Loucy (cell line): ENCODE results near the gene CLIP1.

ENCODE experiments used
- H2AFZ ChIP-seq: fragments of 200-600 bp; sonication (generic); 2 replicates; pipeline ENCODE4 v1.6.0; 2016; ENCODE audit warnings: antibody characterized with exemption, mild to moderate bottlenecking, low read length, moderate library complexity
- H3F3A ChIP-seq: fragments of 200-600 bp; 2 replicates; pipeline ENCODE4 v1.6.0; 2016; ENCODE audit warnings: antibody characterized with exemption, low read depth, mild to moderate bottlenecking
- H3K27me3 ChIP-seq: fragments of 200-600 bp; sonication (generic); 2 replicates; pipeline ENCODE4 v1.6.1; 2014; ENCODE audit warnings: low read length, mild to moderate bottlenecking; ENCODE audit not compliant: insufficient read depth, poor library complexity, severe bottlenecking
- H3K36me3 ChIP-seq: fragments of 200-600 bp; sonication (generic); 2 replicates; pipeline ENCODE4 v1.6.1; 2016; ENCODE audit warnings: low read length; ENCODE audit not compliant: insufficient read depth
- H3K4me1 ChIP-seq: fragments of 200-600 bp; sonication (generic); 2 replicates; pipeline ENCODE4 v1.5.1; 2014; ENCODE audit warnings: low read length, mild to moderate bottlenecking; ENCODE audit not compliant: insufficient read depth, poor library complexity, severe bottlenecking
- H3K4me2 ChIP-seq: fragments of 200-600 bp; sonication (generic); 2 replicates; pipeline ENCODE4 v1.6.0; 2014; ENCODE audit warnings: antibody characterized with exemption, low read length, low read depth, mild to moderate bottlenecking; ENCODE audit not compliant: poor library complexity, severe bottlenecking
- H3K4me3 ChIP-seq: fragments of 200-600 bp; sonication (generic); 2 replicates; pipeline ENCODE4 v1.5.1; 2014; ENCODE audit warnings: low read length, mild to moderate bottlenecking, mixed read lengths; ENCODE audit not compliant: poor library complexity, severe bottlenecking
- H3K79me2 ChIP-seq: fragments of 200-600 bp; sonication (generic); 2 replicates; pipeline ENCODE4 v1.6.1; 2014; ENCODE audit warnings: low read length; ENCODE audit not compliant: insufficient read depth
- H3K9ac ChIP-seq: fragments of 200-600 bp; sonication (generic); 2 replicates; pipeline ENCODE4 v1.6.0; 2014; ENCODE audit warnings: mild to moderate bottlenecking, low read depth, low read length, moderate library complexity; ENCODE audit not compliant: poor library complexity, severe bottlenecking
- H3K9me2 ChIP-seq: fragments of 200-600 bp; sonication (generic); replicated peaks from 2 replicates; pipeline ENCODE4 v1.6.1; 2016; ENCODE audit warnings: low read depth, low read length, mixed read lengths
- H3K9me3 ChIP-seq: fragments of 200-600 bp; sonication (generic); 2 replicates; pipeline ENCODE4 v1.6.1; 2014; ENCODE audit warnings: mild to moderate bottlenecking, antibody characterized with exemption, low read length, low read depth; ENCODE audit not compliant: insufficient read depth
- H4K20me1 ChIP-seq: fragments of 200-600 bp; sonication (generic); 2 replicates; pipeline ENCODE4 v1.6.0; 2014; ENCODE audit warnings: antibody characterized with exemption, low read length, mild to moderate bottlenecking; ENCODE audit not compliant: insufficient read depth, poor library complexity, severe bottlenecking
- EZH2phosphoT487 ChIP-seq: fragments of 200-600 bp; IDR thresholded peaks from 2 replicates; pipeline ENCODE4 v1.6.1; 2018; ENCODE audit warnings: antibody characterized with exemption, mild to moderate bottlenecking, moderate library complexity, borderline replicate concordance
- TF ChIP-seq, protein P1 (sequence below): fragments of 200-600 bp; sonication (generic); conservative IDR thresholded peaks from 2 replicates; pipeline ENCODE4 v1.5.1; 2014; ENCODE audit warnings: mild to moderate bottlenecking, antibody characterized with exemption, low read length

Gene CLIP1

DNA sequence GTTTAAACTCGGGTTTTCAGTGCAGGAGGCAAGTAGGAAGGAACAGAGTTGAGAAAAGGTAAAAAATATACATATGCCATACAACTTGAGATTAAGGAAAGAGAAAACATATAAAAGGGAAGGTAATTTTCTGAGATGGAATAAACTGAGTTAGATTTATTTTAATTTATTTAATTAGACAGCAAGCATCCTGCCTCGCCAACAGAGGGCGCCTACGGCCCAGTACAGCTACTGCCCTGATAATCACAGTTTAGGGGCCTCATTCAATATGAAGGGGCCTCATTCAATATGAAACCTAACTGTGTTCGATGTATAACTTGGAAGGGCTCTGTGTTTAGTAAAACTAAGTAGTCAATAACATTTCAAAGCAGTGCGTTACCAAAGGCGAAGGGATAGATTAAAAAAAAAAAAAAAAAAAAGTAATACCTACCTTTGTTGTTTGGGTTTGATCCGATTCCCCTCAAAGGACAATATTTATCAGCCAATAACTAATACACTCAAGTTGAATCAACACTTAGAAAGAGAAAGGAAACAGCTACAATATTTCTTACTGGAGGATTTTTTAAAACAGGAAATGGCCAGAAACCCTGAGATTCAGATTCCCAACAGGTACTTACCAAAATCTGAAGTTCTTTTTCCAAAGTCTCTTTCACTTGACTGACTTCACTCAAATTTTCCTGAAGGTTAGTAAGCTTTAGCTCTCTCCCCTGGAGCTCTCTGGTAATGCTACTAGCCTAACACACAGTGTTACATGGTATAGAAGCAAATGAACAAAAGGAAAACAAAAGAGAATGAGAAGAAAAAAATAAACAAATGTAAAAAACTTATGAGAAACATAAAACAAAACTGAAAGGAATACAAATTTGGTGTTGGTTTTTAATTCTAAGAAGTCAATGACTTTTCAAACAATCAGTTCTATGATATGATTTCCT, 86.2 kb downstream of the CLIP1 start:
- H3K9me2 ChIP-seq = no peaks in the 10 kb centered on the region
- H3K4me2 ChIP-seq = no peak overlapping the region
- H3K79me2 ChIP-seq = no peaks in the 10 kb centered on the region
- H3K9me3 ChIP-seq = no peaks in the 10 kb centered on the region
- H4K20me1 ChIP-seq = no peaks in the 10 kb centered on the region
- H3K4me1 ChIP-seq = no peaks in the 10 kb centered on the region
- no peaks in the 10 kb centered on the region for H3K27me3 ChIP-seq
- H3F3A ChIP-seq = no peaks in the 10 kb centered on the region
- H3K9ac ChIP-seq = no peak overlapping the region
- H2AFZ ChIP-seq = no peak overlapping the region
- H3K36me3 ChIP-seq = no peaks in the 10 kb centered on the region; the same call in 1 of the 2 replicates
- TF ChIP-seq EZH2phosphoT487 = no peak
- TF ChIP-seq, protein P1, sequence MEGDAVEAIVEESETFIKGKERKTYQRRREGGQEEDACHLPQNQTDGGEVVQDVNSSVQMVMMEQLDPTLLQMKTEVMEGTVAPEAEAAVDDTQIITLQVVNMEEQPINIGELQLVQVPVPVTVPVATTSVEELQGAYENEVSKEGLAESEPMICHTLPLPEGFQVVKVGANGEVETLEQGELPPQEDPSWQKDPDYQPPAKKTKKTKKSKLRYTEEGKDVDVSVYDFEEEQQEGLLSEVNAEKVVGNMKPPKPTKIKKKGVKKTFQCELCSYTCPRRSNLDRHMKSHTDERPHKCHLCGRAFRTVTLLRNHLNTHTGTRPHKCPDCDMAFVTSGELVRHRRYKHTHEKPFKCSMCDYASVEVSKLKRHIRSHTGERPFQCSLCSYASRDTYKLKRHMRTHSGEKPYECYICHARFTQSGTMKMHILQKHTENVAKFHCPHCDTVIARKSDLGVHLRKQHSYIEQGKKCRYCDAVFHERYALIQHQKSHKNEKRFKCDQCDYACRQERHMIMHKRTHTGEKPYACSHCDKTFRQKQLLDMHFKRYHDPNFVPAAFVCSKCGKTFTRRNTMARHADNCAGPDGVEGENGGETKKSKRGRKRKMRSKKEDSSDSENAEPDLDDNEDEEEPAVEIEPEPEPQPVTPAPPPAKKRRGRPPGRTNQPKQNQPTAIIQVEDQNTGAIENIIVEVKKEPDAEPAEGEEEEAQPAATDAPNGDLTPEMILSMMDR = peak; percentile 80
- H3K4me3 ChIP-seq = no peak overlapping the region

DNA sequence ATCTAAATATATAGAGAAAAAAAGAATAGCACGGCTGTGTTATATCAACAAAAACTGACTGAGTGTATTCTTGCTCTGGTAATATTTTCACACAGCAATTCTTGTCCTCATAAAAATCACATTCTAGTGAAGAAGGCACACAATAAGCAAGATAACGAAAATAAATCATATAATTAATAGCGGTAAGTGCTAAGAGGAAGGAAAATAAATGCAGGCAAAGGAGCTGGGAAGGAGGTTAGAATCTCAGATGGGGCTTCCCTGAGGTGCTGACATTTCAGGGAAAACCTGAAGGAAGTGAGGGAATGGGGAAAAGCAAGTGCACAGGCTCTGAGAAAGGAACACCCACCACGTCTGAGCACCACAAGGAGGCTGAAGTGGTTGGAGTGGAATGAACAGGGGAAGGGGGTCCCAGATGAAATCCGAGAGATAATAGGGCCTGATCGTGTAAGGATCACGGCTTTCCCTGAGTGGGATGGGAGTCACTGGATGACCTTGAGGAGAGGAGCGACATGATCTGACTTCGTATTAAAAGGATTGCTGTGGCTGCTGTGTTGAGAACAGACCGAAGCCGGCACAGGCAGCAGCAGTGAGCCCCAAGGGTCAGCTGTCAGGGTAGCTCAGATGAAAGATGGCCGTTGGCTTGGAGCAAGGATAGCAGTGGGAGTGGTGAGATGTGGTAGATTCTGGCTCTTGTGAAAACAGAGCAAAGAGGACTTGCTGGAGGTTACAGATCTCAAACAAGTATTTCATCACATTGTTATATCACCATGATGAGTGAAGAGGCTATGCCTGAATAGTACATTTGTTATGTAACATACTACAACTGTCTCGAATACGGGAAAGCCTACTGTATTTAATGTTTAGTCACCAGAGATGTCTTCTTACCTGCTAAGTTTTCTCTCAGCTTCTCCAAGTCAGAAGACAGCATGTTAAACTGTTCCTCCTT, 89.1 kb downstream of the CLIP1 start:
- Histone ChIP-seq H3K4me3 (no peak overlapping the region), H3K9me3 (no peaks in the 10 kb centered on the region), H3K36me3 (no peaks in the 10 kb centered on the region; the same call in 1 of the 2 replicates), H3F3A (no peaks in the 10 kb centered on the region), H4K20me1 (no peaks in the 10 kb centered on the region), H3K9me2 (no peaks in the 10 kb centered on the region), H3K79me2 (no peaks in the 10 kb centered on the region), H3K4me2 (no peak overlapping the region), H3K9ac (no peak overlapping the region), H3K27me3 (no peaks in the 10 kb centered on the region), H3K4me1 (no peaks in the 10 kb centered on the region), H2AFZ (no peak overlapping the region)
- no peak for TF ChIP-seq EZH2phosphoT487
- TF ChIP-seq, protein P1 = no peak

DNA sequence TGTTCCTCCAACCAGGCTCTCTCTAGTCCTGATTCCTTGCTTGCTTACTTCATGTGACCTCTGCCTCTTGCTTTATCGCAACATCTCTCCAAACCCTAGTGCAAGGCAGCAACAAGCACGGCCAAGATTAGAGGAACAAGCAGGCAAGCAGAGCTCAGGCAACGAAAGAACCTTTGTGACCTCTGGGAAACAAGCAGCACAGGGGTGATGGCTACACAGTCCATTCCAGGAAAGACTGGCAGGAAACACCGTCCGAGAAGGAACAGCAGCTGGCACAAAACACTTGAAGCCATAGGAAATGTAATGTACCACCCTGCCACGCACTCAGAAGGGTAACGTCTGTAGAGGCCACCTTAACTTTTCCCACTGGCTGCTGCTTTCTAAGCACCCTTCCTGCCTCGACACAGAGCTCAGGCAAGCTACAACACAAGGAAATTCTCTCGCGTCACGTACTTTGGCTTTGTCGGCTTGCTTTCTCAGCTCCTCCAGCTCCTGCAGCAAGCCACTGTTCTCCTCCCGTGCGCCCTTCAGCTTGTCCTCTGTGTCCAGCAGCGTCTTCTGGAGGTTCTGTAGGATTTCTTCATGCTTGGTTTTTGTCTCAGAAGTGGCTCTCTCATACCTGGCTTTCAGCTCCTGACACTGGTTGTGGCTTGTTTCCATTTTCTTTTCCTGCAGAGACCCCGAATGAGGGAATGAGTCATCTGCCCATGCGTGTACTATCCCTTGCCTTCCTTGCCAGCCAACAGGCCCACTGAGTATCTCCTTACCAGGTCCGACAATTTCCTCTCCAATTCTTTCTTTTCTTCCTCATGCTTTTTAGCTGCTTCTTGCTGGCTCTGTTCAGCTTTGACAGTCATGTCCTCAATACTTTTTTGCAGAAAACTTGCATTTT, 94.7 kb downstream of the CLIP1 start:
- Histone ChIP-seq H3K9me3 (no peaks in the 10 kb centered on the region), H3K4me1 (no peaks in the 10 kb centered on the region), H3K9me2 (no peaks in the 10 kb centered on the region), H3K4me2 (no peak overlapping the region), H4K20me1 (no peaks in the 10 kb centered on the region), H3K27me3 (no peaks in the 10 kb centered on the region), H3K4me3 (no peak overlapping the region), H3F3A (no peaks in the 10 kb centered on the region), H2AFZ (no peak overlapping the region), H3K9ac (no peak overlapping the region), H3K79me2 (no peaks in the 10 kb centered on the region), H3K36me3 (peaks cover 9% of the 10 kb centered on the region; the same call in 1 of the 2 replicates)
- no peak for TF ChIP-seq EZH2phosphoT487
